GM21717 (cell line): ENCODE data around the gene RBMS1.
"Not testable (repeated sequence)": the region's sequence is repeated elsewhere in the genome, so short reads cannot be mapped to it uniquely, and the experiment has no call there.

ENCODE experiments used
- ATAC-seq: cut with Tn5 transposase; IDR thresholded peaks from one replicate; pipeline ENCODE4 v1.9.1; 2021; ENCODE audit warnings: mild to moderate bottlenecking, moderate library complexity; ENCODE audit not compliant: unreplicated experiment

The RBMS1 gene

DNA sequence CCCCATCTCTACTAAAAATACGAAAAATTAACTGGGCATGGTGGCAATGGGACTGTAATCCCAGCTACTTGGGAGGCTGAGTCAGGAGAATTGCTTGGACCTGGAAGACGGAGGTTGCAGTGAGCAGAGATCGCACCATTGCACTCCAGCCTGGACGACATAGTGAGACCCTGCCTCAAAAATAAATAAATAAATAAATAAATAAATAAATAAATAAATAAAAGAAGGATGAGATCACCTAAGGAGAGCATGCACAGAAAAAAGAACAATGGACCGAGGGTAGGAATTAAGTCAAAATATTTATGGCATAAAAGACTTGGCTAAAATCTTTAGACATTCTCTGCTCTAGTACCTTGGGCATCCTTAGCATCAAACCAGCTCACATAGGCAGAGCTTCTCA is 8.9 kb upstream of the RBMS1 start:
- ATAC-seq = no peak

GRCh38 chr2:160501370-160501769 is 7.8 kb upstream of the RBMS1 start:
- ATAC-seq = no peak

GRCh38 chr2:160499865-160500264 is 6.3 kb upstream of the RBMS1 start:
- ATAC-seq = no peak

GRCh38 chr2:160498137-160498536 is 4.5 kb upstream of the RBMS1 start:
- ATAC-seq = no peak

GRCh38 chr2:160494201-160494644 is 616 bp upstream of the RBMS1 start:
- no peak for ATAC-seq

GRCh38 chr2:160492401-160493226 is 993 bp downstream of the RBMS1 start:
- no peak for ATAC-seq

DNA sequence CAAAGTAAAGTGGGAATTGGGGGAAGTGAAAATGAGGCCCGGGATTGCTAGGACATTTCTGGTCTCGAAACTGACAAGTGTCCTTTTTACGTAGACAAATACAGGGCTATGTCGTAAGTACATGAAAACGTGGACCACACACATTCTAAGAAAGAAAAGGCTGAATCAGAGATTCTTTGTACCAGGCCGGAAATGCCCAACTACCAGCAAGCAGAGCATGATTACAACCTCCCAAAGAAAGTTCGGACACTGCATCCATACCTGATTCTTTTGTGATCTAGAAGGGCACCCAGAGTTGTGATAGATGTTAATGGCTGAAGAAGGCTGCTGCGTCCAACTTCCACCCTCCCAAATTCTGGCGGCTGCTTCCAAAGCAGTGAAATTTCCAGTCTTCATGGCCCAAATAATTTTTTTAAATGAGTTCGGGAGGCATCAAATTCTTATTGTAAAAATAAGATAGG is 1.7 kb downstream of the RBMS1 start:
- no peak for ATAC-seq

DNA sequence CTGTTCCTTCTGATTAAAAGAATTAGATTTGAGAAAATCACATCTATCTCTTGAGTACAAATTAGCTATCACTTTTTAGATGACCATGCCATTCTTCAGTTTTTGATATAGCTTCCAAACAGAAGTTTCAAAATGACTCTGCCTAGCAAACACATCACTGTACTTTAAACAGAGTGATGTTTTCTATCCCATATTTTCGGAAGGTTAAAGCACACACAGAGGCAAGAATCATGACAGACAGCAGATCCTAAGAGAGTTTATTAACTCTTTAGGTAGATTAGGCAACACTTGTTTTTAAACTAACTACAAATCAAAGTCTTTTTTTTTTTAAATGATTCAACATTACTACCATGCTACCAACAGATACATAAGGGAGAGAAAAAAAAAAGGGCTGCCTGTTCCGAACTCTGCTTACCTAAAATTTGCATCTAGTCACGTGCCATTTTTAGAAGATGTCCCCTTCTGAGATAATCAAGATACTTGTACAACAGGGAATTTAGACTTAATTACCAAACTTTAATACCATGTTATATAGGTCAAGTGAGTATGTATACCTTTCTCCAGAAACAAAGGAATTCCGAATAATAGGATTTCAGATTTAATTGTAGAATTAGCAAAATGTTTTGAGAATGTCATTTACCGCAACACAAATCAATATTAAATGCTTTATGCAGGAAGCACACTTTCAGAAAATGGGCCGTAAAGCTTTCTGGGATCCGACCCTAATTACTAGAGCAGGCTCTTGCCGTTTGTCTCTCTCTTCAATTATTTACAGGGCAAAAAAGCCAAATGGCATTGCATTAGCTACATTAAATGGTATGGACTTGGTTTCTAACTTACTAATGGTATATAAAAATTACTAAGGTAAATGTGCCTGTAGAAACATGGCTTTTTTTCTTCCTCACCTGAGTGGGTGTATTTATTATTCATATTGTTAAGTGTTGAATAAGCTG is 2.6 kb downstream of the RBMS1 start:
- ATAC-seq = no peak

- ATAC-seq = no peak
These were observed 4.5 kb downstream of the RBMS1 start for GRCh38 chr2:160489111-160489510.

GRCh38 chr2:160488289-160488688 is 5.3 kb downstream of the RBMS1 start:
- ATAC-seq = not testable (repeated sequence)

GRCh38 chr2:160486341-160486740 is 7.3 kb downstream of the RBMS1 start:
- ATAC-seq = no peak

DNA sequence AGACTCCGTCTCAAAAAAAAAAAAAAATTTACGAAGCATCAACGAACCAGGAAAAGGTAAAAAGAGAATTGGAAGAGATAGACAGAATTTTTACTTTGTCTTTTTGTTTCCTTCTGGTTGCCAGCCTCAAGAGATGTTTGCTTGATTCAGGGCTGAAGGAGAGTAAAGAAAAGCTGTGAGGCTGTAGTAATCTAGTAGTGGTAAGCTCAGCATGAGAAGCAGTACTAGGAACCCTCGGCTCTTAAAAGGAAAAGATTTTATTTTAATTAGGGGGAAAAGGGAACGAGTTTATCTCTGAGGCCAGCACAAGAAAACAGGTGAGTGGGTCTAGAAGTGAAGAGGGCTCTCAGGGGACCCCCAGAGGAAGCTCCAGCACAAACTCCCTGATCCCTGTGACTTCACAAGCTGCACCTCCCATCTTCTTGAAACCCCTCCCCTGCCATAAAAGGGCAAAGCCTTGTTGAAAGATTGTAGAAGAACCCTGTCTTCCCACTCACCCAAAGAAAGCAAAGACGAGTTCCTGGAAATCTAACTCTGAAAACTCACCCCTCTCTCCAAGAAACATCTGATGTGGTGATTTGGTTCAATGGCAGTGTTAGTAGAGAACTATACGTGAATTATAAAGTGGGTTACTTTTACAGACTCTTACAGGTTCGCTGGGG is 8.6 kb downstream of the RBMS1 start:
- no peak for ATAC-seq

DNA sequence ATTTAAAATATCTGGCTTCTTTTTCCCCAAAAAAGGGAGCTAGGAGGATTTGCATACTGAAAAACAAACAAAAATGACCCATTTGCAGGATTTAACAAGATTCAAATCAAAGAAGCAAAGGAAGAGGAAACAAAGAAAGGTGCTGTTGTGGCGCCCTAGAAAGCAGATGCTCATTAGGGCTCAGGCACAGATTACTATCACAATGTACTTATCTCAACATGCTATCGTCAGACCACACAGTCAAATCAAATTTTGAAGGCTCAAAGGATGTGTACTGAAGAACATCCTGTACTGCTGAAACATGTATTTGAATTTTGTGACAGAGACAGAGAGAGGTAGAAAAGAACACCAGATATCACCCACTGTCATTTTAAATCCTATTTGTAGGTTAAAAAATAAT is 10.9 kb downstream of the RBMS1 start:
- no peak for ATAC-seq

DNA sequence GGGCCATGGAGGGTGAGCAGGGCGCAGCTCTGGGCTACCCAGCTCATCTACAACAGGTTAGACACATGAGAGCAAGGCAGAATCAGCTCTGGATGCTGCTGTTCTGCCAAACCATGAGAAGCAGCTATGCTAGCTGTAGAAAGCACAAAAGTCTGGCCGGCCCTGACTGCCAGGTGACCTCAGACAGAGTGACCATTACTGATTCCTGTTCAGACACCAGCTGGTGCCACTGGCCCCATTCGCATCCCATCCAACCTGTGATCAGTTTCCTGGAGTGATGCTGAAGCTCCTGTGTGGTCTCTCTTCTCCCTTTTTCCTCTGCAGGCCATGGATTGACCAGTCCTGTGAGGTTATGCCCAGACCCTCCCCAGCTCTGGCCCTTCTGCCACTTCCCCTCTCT is 14.3 kb downstream of the RBMS1 start:
- no peak for ATAC-seq

GRCh38 chr2:160478660-160479059 is 14.9 kb downstream of the RBMS1 start:
- ATAC-seq = no peak

DNA sequence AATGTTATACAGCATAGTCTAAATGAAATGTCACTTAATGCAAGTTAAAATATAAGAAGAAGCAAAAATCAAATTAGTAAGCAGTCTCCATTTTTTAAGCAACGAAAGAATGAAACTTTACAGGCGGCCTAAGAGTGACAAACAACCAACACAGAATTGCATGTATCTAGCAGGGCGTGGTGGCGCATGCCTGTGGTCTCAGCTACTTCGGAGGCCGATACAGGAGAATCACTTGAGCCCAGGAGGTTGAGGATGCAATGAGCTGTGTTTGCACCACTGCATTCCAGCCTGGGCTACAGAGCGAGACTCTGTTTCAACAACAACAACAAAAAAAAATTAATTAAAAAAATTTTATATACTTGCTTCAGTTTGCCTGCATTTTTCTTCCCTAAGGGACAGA is 16.6 kb downstream of the RBMS1 start:
- no peak for ATAC-seq

DNA sequence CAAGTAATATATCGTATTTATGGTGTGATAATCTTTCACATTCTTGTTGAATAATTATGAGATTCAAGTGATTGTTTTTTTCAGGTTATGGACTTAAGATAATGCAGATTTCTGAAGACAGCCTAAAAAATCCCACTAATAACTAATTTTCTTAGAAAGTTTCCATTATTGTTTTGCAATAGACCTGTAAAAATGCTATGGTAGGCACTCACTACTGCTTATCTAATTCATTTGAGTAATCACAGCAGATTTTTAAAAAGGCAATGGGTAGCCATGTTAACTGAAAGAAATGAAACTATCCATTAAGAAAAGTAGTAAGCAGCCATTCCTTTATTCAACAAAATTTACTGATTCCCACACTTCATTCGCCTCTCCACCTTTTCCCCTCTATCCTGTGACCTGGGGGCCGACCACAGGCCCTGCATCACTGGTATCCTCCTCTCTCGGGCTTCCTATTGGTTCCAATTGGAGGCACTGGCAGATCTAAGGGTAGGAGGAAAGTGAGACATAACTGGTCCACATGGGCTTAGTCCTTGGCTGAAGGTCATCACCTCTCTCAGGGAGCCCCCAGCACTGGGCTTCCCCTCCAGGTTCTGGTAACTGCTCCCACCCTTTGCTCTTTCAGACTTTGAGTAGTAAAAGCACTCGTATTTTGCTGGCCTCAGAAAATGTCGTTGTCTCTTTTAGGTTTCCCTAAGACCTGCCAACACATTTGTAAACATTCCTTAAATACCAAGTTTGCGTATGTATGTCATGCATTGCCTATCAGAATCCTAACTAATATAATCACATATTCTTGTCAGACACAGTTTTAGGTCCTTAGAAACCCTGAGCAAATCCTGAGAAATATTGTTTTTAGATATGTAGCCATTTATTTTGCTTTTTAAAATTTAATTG is 18.5 kb downstream of the RBMS1 start:
- ATAC-seq = no peak

GRCh38 chr2:160474319-160474645 is 19.3 kb downstream of the RBMS1 start:
- no peak for ATAC-seq

GRCh38 chr2:160473468-160474318 is 19.9 kb downstream of the RBMS1 start:
- ATAC-seq = no peak
